ENCODE data around the gene TPRN.

GRCh38 chr9:137178201-137178938 lies 22.2 kb downstream of the TPRN start:
- TF ChIP-seq CTCF (conservative IDR thresholded peaks at IDR 0.05; ENCODE audit: low read depth in 2 of 2) (no peak), EZH2 (IDR thresholded peaks at IDR 0.05; ENCODE audit: low read depth, unreplicated experiment) (no peak), REST (IDR thresholded peaks at IDR 0.05; ENCODE audit: unreplicated experiment) (no peak), CREB1 (CRISPR knock-in tag; IDR thresholded peaks at IDR 0.05; ENCODE audit: low read depth) (no peak), POLR2AphosphoS5 (IDR thresholded peaks at IDR 0.05; ENCODE audit: low read depth) (no peak), NANOG (IDR thresholded peaks at IDR 0.05; ENCODE audit: borderline replicate concordance) (no peak), EZH2phosphoT487 (IDR thresholded peaks at IDR 0.05; ENCODE audit: unreplicated experiment) (no peak), JUNB (IDR thresholded peaks at IDR 0.05; ENCODE audit: unreplicated experiment) (no peak), ZNF114 (CRISPR knock-in tag; IDR thresholded peaks at IDR 0.05) (no peak)
- TF ChIP-seq, protein P1, sequence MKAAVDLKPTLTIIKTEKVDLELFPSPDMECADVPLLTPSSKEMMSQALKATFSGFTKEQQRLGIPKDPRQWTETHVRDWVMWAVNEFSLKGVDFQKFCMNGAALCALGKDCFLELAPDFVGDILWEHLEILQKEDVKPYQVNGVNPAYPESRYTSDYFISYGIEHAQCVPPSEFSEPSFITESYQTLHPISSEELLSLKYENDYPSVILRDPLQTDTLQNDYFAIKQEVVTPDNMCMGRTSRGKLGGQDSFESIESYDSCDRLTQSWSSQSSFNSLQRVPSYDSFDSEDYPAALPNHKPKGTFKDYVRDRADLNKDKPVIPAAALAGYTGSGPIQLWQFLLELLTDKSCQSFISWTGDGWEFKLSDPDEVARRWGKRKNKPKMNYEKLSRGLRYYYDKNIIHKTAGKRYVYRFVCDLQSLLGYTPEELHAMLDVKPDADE (IDR thresholded peaks at IDR 0.05) = no peak

All from GM23338 (cell line).